Mammary epithelial cell (primary cell): ENCODE data around the gene EHD4.

Experiments
- CTCF ChIP-seq, 2 donors: IDR thresholded peaks in 1 of 2; conservative IDR thresholded peaks in 1 of 2; 2 replicates each; pipeline ENCODE4 v1.5.1; 2011 to 2012; ENCODE audit warnings: inconsistent platforms in 2 of 2, low read length in 2 of 2, mild to moderate bottlenecking in 2 of 2, control low read depth in 1 of 2, low read depth in 1 of 2; ENCODE audit not compliant: insufficient read depth in 1 of 2; ENCODE audit errors: extremely low read depth in 1 of 2
- EZH2 ChIP-seq: IDR thresholded peaks from 2 replicates; pipeline ENCODE4 v1.6.1; 2012; ENCODE audit warnings: low read length, inconsistent platforms, borderline replicate concordance

- TF ChIP-seq CTCF (conservative IDR thresholded peaks at IDR 0.05 in 1 of 2, IDR thresholded peaks at IDR 0.05 in 1 of 2; ENCODE audit: extremely low read depth in 1 of 2, insufficient read depth in 1 of 2, low read depth in 1 of 2, low read length in 2 of 2) (no peak), EZH2 (no peak)
Measured at GRCh38 chr15:41977757-41978383, 5.5 kb upstream of the EHD4 start.
